Eye (tissue), 1 donor: ENCODE measurements around the gene UNC5B.
"Not testable (repeated sequence)": the region's sequence is repeated elsewhere in the genome, so short reads cannot be mapped to it uniquely, and the experiment has no call there.

Experiments used
- DNase-seq: peaks from one replicate; pipeline ENCODE4 v3.0.0-alpha.2; 2015

The UNC5B gene

GRCh38 chr10:71268758-71269157 lies 56.4 kb downstream of the UNC5B start:
- DNase-seq, result no peak

GRCh38 chr10:71269301-71270288 lies 57.2 kb downstream of the UNC5B start:
- no peak for DNase-seq

DNA sequence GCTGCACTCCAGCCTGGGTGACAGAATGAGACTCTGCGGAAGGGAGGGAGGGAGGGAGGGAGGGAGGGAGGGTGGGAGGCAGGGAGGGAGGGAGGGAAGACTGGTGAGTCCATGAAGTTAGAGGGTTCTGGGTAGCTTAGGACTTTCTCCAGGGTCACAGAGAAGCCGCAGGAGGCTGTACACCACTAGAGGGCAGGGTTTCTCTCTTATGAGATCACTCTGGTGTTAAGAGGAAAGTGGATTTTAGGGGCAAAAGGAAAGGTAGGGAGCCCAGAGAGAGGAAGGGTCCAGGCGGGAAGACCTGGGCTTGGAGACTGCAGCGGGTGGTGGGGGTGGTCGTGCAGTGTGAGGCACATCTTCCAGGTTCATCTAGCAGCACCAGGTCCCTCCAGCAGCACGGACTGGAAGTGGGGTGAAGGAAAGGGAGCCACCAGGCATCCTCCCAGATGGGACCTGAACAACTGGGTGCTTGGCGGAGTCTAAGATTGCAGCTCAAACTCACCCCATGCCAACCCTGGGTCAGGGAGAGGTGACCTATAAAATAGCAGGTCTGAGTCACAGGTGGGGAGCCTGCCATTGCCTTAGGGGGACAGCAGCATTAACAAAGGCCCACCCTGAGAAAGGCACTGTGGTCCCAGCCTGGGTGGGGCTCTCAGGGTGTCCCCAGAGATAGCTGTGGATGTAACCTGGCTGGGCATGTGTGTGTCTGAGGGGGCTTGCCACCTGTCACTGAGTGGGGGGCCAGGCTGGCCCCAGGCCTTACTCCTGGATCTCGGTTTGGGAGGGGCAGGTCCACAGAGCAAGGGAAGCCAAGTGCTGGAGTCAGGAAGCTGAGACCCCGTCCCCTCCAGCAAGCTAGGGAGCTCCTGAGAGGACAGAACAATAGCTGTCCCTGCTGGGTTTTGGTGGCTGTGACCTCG lies 58.2 kb downstream of the UNC5B start:
- peak; percentile 90 for DNase-seq

GRCh38 chr10:71271662-71272055 lies 59.3 kb downstream of the UNC5B start:
- DNase-seq, result no peak

DNA sequence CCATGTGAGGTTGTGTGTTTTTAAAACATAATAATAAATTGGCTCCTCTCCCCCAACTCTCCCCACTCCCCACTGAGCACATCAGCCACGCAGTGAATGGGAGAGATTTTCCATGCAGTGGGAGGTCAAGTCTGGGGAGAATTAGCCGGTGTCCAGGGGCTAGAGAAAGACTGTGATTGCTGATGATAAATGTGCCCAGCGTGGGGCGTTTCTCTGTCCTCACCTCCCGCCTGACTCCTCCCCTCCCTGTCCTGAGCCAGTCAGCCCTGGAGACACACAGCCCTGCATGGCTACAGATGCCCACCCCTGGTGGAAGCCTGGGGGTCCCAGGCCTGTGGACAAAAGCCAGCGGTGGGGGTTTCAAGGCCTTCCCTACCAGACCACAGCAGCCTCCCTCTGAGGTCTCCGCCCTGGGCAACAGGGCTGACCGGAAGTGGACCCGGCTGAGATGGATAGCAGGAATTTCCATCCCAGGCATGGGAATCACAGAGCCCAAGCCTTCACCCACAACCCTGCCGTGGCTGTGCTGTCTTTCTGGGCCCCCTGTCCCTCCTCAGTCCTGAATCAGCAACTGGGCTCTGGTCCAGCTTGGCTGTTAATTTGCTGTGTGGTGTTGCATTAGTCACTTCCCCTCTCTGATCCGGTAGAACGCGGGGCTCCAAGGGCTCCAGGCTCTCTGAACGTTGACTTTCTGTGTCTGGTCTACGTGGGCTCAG lies 59.8 kb downstream of the UNC5B start:
- no peak for DNase-seq

GRCh38 chr10:71272974-71273373 lies 60.6 kb downstream of the UNC5B start:
- DNase-seq, result not testable (repeated sequence)

DNA sequence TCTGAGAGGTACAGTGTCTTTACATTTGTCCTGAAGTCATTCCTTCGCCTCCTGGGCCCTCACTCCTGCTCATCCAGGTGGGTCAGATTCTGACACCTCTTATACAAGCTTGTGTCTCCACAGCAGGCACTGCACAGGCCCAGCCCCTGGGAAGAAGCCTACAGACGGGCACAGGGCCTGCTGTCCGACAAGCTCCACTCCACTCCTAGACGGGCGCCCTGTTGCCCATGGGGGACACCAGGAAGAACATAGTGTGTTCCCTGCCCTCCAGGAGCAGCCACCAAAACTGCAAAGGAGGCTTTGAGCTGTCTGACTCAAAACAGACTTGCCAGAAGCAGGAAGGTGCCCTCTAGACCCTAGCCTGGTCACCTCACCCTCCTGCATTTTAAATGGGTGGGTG lies 61.1 kb downstream of the UNC5B start:
- DNase-seq, result no peak

DNA sequence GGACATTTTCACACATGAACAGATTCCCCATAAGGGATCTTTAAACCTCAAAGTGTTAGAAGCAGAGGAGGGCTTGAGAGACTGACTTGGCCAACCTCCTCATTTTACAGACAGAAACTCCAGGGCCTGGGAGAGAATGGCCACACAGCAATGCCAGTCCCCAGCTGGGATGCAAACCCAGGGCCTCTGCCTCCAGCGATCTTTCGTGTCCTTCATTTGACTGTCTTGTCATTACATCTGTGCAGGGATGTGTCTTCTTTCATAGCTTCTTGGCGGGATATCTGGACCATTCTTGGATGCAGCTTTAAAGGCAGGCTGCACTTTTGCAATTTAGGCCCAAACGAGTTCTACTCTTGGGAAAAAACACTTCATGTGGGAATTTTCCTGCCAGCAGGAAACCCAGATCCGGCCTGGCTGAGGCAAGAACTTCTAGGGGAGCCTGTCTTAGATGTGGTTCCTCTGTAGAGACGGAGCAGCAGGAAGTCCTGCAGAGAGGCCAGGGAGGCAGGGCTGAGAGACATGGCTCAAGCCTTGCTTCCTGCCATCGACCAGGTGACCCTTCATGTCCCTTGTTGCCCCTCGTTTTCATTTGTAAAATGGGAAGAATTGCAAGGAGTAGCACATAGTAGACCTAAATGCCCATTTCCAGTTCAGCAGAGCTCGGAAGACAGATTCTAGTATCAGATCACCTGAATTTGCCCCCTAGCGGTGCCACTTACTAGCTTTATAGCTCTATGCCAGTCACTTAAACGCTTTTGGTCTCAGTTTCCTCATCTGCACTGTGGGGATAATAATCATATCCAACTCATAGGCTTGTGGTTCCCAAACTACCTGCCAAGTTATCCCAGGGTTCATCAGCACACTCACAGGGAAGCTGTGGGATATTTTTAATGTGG lies 62.8 kb downstream of the UNC5B start:
- no peak for DNase-seq

DNA sequence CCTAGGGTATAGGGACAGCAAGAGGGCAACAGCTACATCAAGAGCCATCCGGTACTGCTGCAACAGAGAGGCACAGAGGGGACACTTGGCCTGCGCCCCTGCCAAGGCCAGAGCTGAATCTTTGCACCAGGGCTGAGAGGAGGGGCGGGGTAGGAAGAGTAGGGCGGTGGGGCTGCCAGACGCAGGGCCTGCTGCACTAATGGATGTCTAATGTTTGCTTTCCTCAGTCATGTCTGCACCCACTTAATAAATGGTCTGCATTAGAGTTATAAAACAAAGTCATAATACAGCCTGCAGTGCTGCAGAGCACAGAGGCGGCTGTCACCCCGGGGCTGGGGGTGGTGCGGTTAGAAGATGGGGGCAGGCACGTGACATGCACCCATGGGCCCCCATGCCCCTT lies 64.5 kb downstream of the UNC5B start:
- DNase-seq, result no peak

DNA sequence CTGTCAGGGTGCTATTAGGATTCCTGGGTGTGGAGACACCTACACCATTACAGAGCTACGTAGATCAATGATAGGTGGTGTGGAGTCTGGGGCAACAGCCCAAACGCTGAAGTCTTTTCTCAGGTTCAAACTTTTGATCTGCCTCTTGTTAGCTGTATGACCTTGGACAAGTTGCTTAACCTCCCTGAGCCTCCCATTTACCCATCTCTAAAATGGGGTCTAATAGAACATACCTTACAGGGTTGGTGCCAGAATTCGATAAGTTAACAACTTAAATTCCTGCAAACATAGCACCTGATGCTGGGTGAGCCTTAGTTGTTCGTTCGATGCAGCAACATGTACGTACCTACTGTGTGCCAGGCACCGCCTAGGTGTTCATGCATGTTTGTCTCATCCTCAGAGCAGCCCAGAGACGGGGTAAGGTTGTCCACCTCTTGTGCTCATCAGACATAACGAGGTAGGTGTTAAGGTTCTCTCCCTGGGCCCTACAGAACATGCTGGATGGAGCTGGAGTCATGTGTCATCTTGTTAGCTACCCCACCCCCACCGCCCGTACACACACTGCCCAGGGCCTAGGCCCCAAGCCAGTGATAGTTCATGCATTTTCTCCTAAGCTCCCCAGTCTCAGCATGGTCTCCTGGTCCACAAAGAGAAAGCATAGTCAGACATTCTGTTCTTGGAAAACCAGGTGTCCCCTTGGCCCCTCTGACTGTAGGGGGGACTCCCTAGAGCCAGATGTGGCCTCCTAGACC lies 65.7 kb downstream of the UNC5B start:
- no peak for DNase-seq

GRCh38 chr10:71278691-71279588 lies 66.6 kb downstream of the UNC5B start:
- DNase-seq, result no peak

GRCh38 chr10:71279590-71280170 lies 67.3 kb downstream of the UNC5B start:
- no peak for DNase-seq

DNA sequence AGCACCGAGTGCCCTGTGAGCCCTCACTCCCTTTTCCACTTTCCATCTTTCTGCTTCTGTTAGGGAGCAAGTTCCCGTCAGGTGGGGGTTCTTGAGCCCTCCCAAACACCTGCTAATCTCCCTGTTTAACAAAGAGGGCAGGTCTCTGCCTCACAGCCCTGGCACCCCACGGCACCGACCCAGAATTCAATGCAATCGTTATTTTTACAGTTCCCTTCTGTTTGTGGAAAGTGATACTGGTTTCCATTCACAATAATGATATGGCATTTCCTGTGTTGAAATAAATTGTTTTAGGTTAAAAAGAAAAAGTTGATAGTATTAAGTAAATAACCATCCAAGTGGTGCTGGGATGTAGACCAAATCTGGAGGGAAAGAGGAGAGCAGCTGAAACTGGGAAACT lies 67.8 kb downstream of the UNC5B start:
- no peak for DNase-seq

DNA sequence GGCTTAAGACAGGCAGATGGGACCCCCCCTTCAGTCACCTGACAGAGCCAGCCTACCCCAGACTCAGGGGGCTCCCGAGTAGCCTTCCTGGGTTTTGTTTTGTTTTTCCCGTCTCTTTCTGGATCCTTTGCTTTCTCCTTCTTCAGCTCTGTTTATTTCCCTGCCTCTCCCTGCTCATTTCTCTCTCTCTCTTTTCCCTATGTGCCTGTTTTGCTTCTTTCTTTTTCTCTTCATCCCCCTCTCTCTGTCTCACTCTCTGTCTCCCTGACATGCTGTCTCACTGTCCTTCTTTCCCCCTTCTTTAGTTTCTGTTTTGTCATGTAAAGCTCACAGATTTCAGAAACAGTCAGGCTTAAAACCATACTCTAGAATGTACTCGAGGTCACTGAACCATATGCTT lies 68.5 kb downstream of the UNC5B start:
- DNase-seq, result no peak

GRCh38 chr10:71281646-71282322 lies 69.4 kb downstream of the UNC5B start:
- DNase-seq, result no peak

- DNase-seq, result no peak
Measured at GRCh38 chr10:71282323-71282680, 69.9 kb downstream of the UNC5B start.

GRCh38 chr10:71283410-71283809 lies 71.0 kb downstream of the UNC5B start:
- DNase-seq, result no peak

DNA sequence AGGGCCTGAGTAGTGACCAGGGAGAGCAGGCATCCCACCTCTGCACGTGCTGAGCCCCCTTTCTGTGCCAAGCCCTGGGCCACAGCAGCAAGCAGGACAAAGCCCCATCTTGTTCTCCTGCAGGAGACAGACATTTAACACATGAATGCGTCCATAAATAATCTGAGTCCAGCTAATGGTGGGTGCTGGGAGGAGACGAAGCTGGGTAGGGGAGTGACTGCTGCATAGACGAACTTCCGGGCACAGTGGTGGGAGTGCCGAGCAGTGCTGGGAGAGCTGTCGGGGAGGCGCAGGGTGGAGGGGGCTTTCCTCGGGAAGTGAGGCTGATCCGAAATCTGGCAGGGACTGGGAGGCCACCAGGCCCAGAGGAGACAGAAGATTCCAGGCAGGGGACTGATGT lies 71.5 kb downstream of the UNC5B start:
- DNase-seq, result no peak

- DNase-seq, result no peak
Measured at GRCh38 chr10:71284544-71285179, 72.3 kb downstream of the UNC5B start.
